Parathyroid adenoma (tissue), 2 donors: ENCODE measurements around the gene FAM110D.

ENCODE experiments used
- H2AFZ ChIP-seq: fragments of 300-600 bp; sonication (generic); one replicate; pipeline ENCODE4 v1.7.0; 2017; ENCODE audit warnings: antibody characterized with exemption, mild to moderate bottlenecking
- H3K27ac ChIP-seq: fragments of 300-600 bp; sonication (generic); one replicate; pipeline ENCODE4 v1.7.0; 2017
- H3K27me3 ChIP-seq: fragments of 300-600 bp; sonication (generic); one replicate; pipeline ENCODE4 v1.7.0; 2017; ENCODE audit warnings: low read length; ENCODE audit not compliant: control insufficient read depth, insufficient read depth
- H3K36me3 ChIP-seq: fragments of 300-600 bp; sonication (generic); one replicate; pipeline ENCODE4 v1.7.0; 2017; ENCODE audit warnings: low read length; ENCODE audit not compliant: control insufficient read depth, insufficient read depth
- H3K4me1 ChIP-seq: fragments of 300-600 bp; sonication (generic); one replicate; pipeline ENCODE4 v1.7.0; 2017; ENCODE audit warnings: control low read depth
- H3K4me2 ChIP-seq: fragments of 300-600 bp; sonication (generic); one replicate; pipeline ENCODE4 v1.7.0; 2017; ENCODE audit warnings: low read length
- H3K4me3 ChIP-seq: fragments of 300-600 bp; sonication (generic); one replicate; pipeline ENCODE4 v1.7.0; 2017; ENCODE audit warnings: low read depth, low read length
- H3K79me2 ChIP-seq: fragments of 300-600 bp; sonication (generic); one replicate; pipeline ENCODE4 v1.7.0; 2017; ENCODE audit warnings: control low read depth
- H3K9ac ChIP-seq: fragments of 300-600 bp; sonication (generic); one replicate; pipeline ENCODE4 v1.7.0; 2017; ENCODE audit warnings: mild to moderate bottlenecking
- H3K9me3 ChIP-seq: fragments of 300-600 bp; sonication (generic); one replicate; pipeline ENCODE4 v1.7.0; 2017; ENCODE audit warnings: low read length; ENCODE audit not compliant: control insufficient read depth
- TF ChIP-seq, protein P1 (sequence below): fragments of 300-600 bp; sonication (generic); IDR thresholded peaks from one replicate; pipeline ENCODE4 v1.7.0; 2017; ENCODE audit warnings: antibody characterized with exemption, mild to moderate bottlenecking
- donor health status: primary hyperparathyroidism.

Gene FAM110D

DNA sequence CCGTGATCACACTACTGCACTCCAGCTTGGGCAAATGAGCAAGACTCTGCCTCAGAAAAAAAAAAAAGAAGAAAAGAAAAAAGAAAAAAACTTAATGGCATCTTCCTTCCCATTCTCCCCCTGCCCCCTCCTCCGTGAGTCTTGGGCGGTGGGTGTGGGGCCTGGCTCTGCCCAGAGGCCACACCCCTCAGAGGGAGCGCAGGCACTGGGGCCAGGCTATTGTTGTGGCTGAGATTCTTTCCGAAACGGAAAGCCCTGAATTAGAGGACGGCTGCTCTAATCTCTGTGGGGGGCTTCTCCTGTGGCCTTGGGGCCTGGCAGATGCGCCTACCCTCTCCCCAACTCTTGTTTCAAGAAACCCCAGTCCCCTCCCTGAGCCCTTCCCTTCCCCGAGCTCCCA, 4.1 kb upstream of the FAM110D start:
- Histone ChIP-seq H3K4me2 (no peak overlapping the region), H2AFZ (no peak overlapping the region), H3K9me3 (no peaks in the 10 kb centered on the region), H3K27ac (peak overlapping the region; percentile 68), H3K79me2 (no peaks in the 10 kb centered on the region), H3K27me3 (no peaks in the 10 kb centered on the region), H3K9ac (no peak overlapping the region), H3K36me3 (no peaks in the 10 kb centered on the region), H3K4me3 (no peak overlapping the region), H3K4me1 (no peaks in the 10 kb centered on the region)
- TF ChIP-seq, protein P1, sequence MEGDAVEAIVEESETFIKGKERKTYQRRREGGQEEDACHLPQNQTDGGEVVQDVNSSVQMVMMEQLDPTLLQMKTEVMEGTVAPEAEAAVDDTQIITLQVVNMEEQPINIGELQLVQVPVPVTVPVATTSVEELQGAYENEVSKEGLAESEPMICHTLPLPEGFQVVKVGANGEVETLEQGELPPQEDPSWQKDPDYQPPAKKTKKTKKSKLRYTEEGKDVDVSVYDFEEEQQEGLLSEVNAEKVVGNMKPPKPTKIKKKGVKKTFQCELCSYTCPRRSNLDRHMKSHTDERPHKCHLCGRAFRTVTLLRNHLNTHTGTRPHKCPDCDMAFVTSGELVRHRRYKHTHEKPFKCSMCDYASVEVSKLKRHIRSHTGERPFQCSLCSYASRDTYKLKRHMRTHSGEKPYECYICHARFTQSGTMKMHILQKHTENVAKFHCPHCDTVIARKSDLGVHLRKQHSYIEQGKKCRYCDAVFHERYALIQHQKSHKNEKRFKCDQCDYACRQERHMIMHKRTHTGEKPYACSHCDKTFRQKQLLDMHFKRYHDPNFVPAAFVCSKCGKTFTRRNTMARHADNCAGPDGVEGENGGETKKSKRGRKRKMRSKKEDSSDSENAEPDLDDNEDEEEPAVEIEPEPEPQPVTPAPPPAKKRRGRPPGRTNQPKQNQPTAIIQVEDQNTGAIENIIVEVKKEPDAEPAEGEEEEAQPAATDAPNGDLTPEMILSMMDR, result no peak

DNA sequence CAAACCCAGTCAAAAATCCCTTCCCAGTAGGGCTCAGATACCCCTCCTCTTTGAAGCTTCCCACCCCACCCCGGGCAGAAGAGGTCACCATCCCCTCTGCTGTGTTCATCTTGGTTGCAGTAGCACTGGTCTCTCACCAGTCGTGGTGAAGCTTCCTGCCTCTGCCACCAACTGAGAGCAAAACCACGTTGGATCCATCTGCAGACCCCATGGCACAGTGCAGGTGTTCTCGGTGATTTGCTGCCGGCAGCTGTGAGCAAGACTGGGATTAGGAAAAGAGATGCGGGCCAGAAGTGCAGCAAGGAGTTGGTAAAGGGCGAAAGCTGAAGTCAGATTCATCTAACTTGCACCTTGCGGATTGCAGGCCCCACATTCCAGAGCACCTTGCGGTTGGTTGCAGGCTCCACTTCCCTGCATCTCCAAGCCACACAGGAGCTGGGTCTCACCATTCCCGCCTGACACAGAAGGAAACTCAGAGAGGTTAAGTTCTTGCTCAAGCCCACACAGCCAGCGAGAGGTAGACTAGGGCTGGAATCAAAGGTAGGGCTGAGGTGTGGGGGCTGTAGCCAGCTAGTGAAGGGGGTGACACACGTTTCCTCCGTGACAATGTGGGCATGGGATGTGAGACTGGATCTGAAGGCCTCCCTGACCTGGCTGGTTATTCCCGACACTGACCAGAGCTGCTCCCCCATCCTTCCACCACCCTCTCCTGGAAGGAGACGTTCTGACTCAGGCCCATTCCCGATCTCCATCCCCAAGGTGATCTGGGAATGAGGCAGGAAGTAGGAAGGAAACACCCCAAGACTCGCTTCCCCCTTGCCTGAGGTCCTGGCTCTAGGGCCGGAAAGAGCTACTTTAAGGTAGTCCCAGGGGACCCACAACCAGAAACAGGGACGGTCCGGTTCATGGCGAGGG, 3.3 kb upstream of the FAM110D start:
- no peak overlapping the region for H3K4me2 ChIP-seq
- no peaks in the 10 kb centered on the region for H3K36me3 ChIP-seq
- H3K4me1 ChIP-seq, result no peaks in the 10 kb centered on the region
- no peak overlapping the region for H3K9ac ChIP-seq
- H3K4me3 ChIP-seq, result no peak overlapping the region
- H3K79me2 ChIP-seq, result no peaks in the 10 kb centered on the region
- no peaks in the 10 kb centered on the region for H3K9me3 ChIP-seq
- peak overlapping the region; percentile 68 for H3K27ac ChIP-seq
- no peaks in the 10 kb centered on the region for H3K27me3 ChIP-seq
- TF ChIP-seq, protein P1, result no peak
- H2AFZ ChIP-seq, result no peak overlapping the region

DNA sequence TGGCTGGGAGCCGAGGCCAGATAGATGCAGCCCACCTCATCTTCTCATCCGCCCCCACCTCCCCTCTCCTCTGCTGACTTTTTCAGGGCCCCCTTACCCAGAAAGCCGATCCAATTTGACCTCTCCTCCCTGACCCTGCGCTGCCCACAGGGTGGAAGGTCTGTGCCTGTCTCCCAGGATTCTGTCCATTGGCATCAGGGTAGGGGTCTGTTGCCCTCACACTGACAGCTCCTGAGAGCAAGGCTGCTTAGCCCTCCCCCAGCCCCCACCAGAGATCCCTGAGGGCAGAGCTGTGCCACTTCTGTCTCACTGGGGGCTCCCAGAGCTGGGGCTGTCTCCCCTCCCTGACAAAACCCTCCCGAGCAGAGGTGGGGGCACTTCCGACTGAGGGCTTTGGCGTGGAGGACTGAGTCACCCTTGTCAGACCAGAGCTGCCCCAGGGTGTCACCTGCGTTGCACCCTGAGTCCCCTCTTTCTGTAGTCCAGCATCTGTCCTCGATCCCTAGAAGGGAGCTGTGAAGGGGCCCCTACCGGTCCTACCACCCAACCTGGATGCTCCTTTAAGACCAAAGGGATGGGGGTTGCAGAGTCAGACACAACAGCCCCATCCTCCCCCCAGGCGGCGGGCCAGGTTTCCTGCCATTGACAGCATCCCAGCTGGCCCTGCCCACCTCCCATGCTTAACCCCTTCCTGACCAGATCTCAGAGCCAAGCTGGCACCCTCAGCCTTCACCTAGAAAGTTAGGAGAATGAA, 2.4 kb upstream of the FAM110D start:
- Histone ChIP-seq H3K4me3 (no peak overlapping the region), H3K9ac (no peak overlapping the region), H3K4me2 (peak overlapping the region; percentile 34), H3K27me3 (no peaks in the 10 kb centered on the region), H3K36me3 (no peaks in the 10 kb centered on the region), H3K79me2 (no peaks in the 10 kb centered on the region), H3K27ac (peak overlapping the region; percentile 68), H2AFZ (no peak overlapping the region), H3K4me1 (no peaks in the 10 kb centered on the region), H3K9me3 (no peaks in the 10 kb centered on the region)
- TF ChIP-seq, protein P1, result no peak

DNA sequence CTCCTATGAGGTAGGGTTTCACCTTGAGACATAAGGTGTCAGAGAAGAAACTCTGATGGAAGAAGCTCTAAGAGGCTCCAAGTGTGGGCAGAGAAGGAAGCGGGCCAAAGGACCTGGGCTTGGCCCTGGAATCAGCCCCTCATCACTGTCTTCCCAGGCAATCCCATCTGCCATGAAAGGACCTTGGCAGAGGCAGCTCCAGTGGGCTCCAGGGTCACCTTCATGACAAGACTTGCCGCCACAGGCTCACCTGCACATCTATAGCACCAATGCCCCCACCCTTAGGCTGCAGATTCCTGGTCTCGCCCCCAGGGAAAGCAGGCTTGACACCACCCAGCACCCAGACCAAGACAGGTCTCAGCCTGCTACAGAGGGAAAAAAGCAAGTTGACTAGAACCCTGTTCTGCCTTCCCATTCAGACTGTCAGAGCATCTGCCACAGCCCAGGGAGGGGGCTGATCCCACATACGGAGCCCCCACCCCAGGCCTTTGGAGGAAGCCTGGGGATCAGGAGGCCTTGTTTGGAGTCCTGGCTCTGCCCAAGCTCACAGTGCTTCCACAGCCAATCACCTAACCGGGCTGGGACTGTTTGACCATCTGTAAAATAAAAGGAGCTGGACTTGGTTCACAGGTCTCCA, 490 bp upstream of the FAM110D start:
- Histone ChIP-seq H3K27me3 (no peaks in the 10 kb centered on the region), H3K4me3 (no peak overlapping the region)

More for the DNA sequence above, 490 bp upstream of the FAM110D start:
- H3K4me1 ChIP-seq, result no peaks in the 10 kb centered on the region
- H3K36me3 ChIP-seq, result no peaks in the 10 kb centered on the region
- no peak overlapping the region for H3K9ac ChIP-seq
- no peaks in the 10 kb centered on the region for H3K9me3 ChIP-seq
- TF ChIP-seq, protein P1, result no peak
- H2AFZ ChIP-seq, result no peak overlapping the region
- H3K79me2 ChIP-seq, result no peaks in the 10 kb centered on the region
- no peak overlapping the region for H3K4me2 ChIP-seq
- peak overlapping the region; percentile 39 for H3K27ac ChIP-seq
